Stimulated activated CD8-positive, alpha-beta memory T cell treated with anti-CD3 and anti-CD28 coated beads, Interleukin-12 subunit alpha, Interleukin-12 subunit beta, amount 100 ng/mL, for 1 hour (primary cell): ENCODE results near the gene SLC39A13.

Experiments used
- DNase-seq: peaks from one replicate; pipeline ENCODE4 v3.0.0-alpha.2; 2020; ENCODE audit warnings: low read depth

The SLC39A13 gene

GRCh38 chr11:47407746-47408590, at the start of gene SLC39A13:
TSS of gene SLC39A13 (plus strand) at chr11:47408590. CDS start at chr11:47410095, 1,505 bp downstream.
- DNase-seq = peak; percentile 84

DNA sequence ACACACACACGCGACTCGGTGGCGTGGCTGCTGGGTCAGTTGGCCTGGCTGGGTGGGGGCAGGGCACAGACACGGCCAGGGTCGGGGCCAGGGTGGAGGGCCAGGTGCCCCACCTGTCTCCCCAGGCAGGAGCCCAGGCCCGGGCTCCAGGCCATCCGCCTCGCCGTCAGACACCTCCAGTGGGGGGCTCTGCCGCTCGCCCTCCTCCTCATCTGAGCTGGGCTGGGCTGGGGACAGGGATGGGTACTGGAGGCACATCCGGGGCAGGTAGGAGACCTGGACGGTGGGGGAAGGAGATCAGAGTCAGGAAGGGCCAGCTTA, 49.7 kb upstream of the SLC39A13 start:
- DNase-seq = no peak

- DNase-seq = no peak
Observed at GRCh38 chr11:47359162-47359561, 49.2 kb upstream of the SLC39A13 start.

DNA sequence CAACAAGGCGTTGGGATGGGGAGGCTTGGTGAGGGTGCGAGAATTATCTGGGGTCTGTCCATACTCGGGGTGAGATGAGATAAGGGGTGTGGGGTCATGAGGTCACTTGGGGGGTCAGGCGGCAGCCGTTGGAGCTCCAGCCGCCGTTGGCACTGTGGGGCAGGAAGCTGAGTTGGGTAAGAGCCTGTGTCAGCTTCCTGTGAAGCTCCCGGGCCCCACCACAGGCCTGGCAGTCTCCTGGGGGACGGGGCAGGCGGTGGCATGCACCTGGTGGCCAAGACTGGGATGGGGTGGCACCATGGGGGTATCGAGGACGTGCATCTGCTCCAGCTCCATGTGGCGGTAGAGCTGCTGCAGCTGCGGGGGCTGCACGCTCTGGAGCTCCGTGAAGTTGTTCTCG, 48.8 kb upstream of the SLC39A13 start:
- DNase-seq = no peak

DNA sequence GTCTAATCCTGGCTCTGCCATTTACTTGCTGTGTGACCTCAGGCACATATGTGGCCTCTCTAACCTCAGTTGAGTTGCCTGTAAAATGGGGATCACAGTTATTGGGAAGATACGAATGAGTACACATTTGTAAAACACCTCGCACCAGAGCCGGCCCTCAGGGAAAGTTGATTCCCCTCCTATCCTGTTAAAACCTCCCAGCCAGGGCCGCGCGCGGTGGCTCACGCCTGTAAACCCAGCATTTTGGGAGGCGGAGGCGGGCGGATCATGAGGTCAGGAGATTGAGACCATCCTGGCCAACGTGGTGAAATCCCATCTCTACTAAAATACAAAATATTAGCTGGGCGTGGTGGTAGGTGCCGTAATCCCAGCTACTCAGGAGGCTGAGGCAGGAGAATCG, 48.0 kb upstream of the SLC39A13 start:
- DNase-seq = no peak

DNA sequence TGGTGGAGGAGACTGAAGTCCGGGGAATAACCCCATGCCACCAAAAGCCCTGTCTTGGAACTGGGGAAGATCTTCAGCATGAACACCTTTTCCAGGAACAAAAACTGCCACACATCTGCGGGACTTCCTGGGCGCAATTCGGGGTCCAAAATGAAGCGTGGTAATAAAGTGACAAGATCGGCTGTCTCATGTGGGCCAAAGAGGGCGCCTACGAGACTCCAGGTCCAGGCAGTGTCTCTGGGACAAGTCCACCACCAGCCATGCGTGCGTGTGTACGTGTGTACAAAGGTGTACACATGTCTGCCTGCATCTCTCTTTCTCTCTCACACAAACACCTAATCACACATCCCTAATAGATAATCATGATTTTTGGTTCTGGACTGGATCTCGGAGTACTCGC, 47.0 kb upstream of the SLC39A13 start:
- DNase-seq = no peak

DNA sequence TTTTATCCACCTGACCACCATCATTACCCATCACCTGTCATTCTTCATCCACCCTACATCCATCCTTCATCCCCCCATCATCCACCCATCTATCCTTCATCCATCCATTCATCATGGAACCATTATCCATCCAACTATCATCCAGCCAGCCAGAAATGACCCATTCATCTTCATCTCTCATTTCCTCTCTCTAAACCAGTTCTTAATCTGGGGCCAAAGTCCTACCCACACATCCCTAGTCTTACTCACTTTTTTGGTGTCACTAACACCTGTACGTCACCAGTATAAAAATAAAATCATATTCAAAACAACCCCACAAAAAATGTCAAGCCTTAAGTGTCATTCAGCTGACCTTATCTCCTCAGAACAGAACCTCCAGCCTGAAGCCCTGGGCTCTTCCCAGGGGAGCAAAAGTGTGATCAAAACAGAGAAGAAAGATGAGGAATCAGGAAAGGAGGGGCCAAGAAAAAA, 42.3 kb upstream of the SLC39A13 start:
- no peak for DNase-seq

DNA sequence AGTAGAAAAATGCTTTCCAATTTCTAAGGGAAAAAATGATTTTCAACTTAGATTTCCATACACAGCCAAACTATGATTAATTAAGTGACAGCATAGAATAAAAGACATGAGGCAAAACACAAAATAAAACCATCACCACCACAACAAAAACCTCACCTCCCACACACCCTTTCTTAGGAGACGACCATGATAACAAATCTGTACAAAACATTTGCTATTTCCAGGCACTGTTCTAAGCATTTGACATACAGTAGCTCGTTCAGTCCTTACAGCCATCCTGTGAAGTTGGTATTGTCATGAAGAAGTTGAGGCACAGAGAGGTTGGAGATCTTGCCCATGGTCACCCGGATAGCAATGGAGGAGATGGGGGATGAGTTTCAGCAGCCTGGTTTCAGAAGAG, 38.7 kb upstream of the SLC39A13 start:
- no peak for DNase-seq

GRCh38 chr11:47372422-47372821, 36.0 kb upstream of the SLC39A13 start:
- DNase-seq = no peak

DNA sequence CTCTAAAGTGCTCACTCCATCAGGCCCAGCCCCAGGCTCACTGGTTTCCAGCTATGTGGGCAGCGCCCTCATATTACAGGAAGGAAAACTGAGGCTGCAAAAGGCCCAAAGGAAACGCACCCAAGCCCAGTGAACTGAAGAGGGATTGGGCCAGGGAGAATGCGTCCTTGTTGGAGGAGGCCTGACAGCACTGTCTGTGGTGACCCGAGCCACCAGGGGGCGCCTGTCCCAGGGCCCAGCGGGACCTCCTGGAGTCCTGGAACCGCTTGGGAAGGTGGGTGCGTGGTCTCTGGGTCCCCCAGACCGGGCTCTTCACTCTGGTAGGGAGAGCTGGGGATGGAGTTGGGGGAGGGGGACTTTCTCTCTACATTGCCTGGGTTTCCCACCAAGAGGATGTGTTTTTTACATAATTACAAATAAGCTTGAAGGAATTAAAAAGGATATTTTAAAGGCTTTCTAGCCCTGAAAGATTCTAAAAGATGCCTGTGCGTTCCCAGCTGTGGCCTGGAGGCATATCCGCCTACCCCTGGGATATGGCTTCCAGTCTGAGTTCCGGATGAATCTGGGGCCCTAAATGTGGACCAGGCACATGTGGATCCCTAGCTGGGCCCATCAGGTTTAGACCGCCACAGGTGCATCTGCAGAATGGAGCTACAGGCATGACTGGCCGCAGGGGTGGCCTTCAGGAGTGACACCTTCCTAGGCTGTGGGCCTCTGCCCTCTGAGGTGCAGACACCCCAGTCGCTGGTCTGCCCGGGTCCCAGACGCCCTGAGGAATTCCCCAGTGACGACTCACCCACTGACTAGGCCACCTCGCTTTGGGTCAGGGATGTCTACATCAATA, 34.3 kb upstream of the SLC39A13 start:
- DNase-seq = peak; percentile 80

- DNase-seq = no peak
Observed at GRCh38 chr11:47374720-47375019, 33.7 kb upstream of the SLC39A13 start.

GRCh38 chr11:47375020-47375419, 33.4 kb upstream of the SLC39A13 start:
- DNase-seq = no peak

DNA sequence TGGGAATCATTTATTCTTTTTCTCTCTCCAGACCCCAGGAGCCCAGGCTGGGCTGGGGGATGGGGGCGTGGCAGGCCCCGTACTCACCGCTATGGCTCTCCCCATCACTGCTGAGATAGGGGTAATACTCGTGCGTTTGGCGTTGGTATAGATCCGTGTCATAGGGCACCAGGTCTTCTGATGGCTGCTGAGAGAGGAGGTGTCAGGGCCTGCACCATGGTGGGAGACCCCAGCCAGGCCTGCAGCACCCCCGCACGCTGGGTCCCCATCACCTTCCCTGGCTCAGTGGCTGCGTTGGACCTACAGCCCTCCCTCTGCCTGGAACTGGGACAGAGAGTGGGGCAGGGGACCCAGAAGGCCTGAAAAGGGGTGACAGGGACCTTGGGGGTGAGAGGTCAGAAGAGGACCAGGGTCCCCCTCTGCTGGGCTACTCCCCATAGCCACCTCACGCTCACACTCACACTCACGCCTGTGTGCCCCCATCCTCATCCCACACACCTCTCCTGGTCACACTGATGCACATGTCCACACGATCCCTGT, 32.8 kb upstream of the SLC39A13 start:
- DNase-seq = no peak

GRCh38 chr11:47376107-47376524, 32.3 kb upstream of the SLC39A13 start:
- no peak for DNase-seq

GRCh38 chr11:47376525-47377371, 31.6 kb upstream of the SLC39A13 start:
- DNase-seq = no peak

DNA sequence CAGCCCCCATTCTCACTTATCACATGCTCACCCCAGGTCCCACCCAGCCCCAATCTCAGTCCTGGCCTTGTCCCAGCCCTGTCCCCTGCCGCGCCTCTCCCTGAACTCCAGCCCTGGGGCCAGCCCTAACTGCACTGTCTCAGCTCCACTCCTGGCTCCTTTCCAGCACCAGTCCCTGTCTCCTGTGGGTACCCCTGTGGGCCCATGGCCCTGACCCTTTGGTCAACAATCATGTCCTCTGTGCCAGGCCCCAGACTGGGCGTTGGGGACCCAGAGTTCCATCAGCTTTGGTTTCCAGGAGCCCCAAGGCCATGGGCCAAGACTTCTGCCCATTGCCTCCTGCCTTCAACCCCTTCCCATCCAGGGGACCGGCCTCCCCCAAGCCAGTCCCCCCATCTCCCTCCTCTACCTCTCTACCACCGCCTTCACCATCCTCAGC, 30.8 kb upstream of the SLC39A13 start:
- no peak for DNase-seq

GRCh38 chr11:47378010-47378835, 30.2 kb upstream of the SLC39A13 start, which contains the start of gene SPI1:
TSS of gene SPI1 (minus strand) at chr11:47378547. CDS start at chr11:47378353, 194 bp downstream.
- DNase-seq = no peak

DNA sequence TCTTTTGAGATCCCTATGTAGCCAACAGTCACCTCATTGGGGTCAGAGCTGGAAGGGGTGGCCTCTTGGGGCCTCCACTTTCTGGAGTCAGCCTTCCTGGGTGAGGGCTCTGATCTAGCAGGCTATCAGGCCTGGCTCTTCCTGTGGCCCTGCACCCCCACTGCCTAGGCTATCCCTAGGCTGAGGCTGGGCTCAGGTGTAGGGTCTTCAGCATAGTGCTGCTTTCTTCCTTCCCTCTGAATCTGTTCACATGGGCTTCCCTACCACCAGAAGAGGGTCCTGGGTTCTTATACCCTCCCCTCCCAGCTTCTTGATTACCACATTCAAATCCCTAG, 29.6 kb upstream of the SLC39A13 start:
- no peak for DNase-seq

GRCh38 chr11:47379317-47379716, 29.1 kb upstream of the SLC39A13 start:
- DNase-seq = no peak

DNA sequence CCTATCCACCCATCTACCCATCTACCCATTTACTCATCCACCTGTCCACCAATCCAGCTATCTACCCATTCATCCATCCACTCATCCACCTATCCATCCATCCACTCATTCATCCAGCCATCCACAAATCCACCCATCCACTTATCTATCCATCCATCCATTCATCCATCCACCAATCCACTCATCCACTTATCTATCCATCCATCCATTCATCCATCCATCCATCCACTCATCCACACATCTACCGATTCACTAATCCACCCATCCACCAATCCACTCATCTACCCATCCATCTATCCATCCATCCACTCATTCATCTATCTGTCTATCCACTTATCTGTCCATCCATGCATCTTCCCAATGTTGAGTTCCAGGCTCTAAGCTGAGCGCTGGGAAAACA, 28.3 kb upstream of the SLC39A13 start:
- DNase-seq = no peak

DNA sequence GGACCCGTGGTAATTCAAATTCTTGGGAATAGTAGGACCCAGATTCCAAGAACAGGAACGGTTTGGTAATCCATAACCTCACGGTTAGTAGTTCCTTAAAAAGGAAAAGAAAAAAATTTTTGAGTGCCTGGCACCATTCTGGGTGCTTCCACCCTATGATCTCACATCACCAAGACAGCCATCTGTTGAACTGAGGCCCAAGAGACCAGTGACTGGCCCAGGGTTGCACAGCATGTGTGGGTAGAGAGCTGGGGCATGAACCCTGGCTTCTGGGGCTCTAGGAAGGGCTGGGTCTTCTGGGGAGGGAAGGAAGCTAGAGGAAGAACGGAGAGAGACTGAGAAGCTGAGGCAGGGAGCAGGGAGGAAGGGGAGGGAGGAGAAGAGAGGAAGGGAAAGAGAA, 25.3 kb upstream of the SLC39A13 start:
- DNase-seq = no peak
